ENCODE measurements around the gene USP49. TPM values are rescaled to one million over a fixed set of nuclear protein-coding genes. Genes with fewer than 3 reads are reported as not detected.

Gene USP49
- total and polyA plus RNA-seq, 2 of the 13 experiments (the other 11 are each of a cell fraction or from before 2014, with no cell fraction given) = 2.9 to 4.3 TPM

DNA sequence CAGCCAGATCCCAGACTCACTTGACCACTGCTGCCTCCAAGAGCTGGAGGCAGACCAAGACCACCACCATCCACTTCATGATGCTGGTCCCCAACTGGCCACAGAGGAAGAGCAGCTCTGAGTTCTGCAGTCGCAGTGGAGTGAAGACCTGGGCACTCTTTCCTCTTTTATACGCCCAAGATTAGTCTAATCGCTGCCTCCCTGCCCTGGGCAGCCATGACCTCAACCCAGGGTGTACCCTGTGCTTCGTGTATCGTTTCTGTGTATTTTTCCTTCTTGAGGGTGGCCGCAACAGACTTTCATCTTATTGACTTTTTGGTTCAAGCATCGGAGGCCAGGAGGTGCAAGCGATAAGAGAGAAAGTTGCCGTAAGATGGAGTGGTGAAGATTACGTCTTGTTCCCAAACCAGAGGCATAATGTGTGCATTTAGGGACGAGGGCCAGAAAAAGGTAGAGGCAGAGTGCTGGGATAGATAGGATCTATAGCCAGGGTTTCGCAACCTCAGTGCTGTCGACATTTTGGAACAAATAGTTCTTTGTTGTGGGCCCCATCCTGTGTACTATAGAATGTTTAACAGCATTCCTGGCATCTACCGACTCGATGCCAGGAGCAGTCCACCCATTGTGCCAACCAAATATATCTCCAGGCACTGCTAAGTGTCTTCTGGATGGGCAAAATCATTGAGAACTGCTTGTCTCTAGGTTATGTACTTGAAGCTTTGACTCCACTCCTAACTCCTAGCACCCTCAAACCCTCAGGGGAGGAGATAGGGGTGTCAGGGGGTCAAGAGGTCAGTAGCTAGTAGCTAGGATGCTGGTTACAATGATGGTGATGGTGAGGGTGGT, 147.7 kb downstream of the USP49 start, which contains the start of gene PGC (continued):
- TF ChIP-seq CEBPB (IDR thresholded peaks at IDR 0.05; ENCODE audit: borderline replicate concordance, low read depth, low read length) = peak; percentile 99
- TF ChIP-seq, protein P1, sequence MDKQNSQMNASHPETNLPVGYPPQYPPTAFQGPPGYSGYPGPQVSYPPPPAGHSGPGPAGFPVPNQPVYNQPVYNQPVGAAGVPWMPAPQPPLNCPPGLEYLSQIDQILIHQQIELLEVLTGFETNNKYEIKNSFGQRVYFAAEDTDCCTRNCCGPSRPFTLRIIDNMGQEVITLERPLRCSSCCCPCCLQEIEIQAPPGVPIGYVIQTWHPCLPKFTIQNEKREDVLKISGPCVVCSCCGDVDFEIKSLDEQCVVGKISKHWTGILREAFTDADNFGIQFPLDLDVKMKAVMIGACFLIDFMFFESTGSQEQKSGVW (CRISPR knock-in tag; IDR thresholded peaks at IDR 0.05; ENCODE audit: borderline replicate concordance) = no peak
- no peak for TF ChIP-seq ZNF207 (IDR thresholded peaks at IDR 0.05; ENCODE audit: borderline replicate concordance)
- TF ChIP-seq, protein P2, sequence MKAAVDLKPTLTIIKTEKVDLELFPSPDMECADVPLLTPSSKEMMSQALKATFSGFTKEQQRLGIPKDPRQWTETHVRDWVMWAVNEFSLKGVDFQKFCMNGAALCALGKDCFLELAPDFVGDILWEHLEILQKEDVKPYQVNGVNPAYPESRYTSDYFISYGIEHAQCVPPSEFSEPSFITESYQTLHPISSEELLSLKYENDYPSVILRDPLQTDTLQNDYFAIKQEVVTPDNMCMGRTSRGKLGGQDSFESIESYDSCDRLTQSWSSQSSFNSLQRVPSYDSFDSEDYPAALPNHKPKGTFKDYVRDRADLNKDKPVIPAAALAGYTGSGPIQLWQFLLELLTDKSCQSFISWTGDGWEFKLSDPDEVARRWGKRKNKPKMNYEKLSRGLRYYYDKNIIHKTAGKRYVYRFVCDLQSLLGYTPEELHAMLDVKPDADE (CRISPR knock-in tag; IDR thresholded peaks at IDR 0.05) = no peak
- TF ChIP-seq, protein P3, sequence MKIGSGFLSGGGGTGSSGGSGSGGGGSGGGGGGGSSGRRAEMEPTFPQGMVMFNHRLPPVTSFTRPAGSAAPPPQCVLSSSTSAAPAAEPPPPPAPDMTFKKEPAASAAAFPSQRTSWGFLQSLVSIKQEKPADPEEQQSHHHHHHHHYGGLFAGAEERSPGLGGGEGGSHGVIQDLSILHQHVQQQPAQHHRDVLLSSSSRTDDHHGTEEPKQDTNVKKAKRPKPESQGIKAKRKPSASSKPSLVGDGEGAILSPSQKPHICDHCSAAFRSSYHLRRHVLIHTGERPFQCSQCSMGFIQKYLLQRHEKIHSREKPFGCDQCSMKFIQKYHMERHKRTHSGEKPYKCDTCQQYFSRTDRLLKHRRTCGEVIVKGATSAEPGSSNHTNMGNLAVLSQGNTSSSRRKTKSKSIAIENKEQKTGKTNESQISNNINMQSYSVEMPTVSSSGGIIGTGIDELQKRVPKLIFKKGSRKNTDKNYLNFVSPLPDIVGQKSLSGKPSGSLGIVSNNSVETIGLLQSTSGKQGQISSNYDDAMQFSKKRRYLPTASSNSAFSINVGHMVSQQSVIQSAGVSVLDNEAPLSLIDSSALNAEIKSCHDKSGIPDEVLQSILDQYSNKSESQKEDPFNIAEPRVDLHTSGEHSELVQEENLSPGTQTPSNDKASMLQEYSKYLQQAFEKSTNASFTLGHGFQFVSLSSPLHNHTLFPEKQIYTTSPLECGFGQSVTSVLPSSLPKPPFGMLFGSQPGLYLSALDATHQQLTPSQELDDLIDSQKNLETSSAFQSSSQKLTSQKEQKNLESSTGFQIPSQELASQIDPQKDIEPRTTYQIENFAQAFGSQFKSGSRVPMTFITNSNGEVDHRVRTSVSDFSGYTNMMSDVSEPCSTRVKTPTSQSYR (CRISPR knock-in tag; IDR thresholded peaks at IDR 0.05; ENCODE audit: borderline replicate concordance) = peak; percentile 63; the same call in 1 of the 2 replicates
- TF ChIP-seq, protein P4, sequence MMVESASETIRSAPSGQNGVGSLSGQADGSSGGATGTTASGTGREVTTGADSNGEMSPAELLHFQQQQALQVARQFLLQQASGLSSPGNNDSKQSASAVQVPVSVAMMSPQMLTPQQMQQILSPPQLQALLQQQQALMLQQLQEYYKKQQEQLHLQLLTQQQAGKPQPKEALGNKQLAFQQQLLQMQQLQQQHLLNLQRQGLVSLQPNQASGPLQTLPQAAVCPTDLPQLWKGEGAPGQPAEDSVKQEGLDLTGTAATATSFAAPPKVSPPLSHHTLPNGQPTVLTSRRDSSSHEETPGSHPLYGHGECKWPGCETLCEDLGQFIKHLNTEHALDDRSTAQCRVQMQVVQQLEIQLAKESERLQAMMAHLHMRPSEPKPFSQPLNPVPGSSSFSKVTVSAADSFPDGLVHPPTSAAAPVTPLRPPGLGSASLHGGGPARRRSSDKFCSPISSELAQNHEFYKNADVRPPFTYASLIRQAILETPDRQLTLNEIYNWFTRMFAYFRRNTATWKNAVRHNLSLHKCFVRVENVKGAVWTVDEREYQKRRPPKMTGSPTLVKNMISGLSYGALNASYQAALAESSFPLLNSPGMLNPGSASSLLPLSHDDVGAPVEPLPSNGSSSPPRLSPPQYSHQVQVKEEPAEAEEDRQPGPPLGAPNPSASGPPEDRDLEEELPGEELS (CRISPR knock-in tag; IDR thresholded peaks at IDR 0.05) = peak; percentile 96
- no peak for TF ChIP-seq ZNF879 (CRISPR knock-in tag; IDR thresholded peaks at IDR 0.05)
- TF ChIP-seq, protein P5, sequence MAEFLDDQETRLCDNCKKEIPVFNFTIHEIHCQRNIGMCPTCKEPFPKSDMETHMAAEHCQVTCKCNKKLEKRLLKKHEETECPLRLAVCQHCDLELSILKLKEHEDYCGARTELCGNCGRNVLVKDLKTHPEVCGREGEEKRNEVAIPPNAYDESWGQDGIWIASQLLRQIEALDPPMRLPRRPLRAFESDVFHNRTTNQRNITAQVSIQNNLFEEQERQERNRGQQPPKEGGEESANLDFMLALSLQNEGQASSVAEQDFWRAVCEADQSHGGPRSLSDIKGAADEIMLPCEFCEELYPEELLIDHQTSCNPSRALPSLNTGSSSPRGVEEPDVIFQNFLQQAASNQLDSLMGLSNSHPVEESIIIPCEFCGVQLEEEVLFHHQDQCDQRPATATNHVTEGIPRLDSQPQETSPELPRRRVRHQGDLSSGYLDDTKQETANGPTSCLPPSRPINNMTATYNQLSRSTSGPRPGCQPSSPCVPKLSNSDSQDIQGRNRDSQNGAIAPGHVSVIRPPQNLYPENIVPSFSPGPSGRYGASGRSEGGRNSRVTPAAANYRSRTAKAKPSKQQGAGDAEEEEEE (CRISPR knock-in tag; IDR thresholded peaks at IDR 0.05; ENCODE audit: borderline replicate concordance) = no peak
- peak; percentile 48; the same call in 1 of the 2 replicates for TF ChIP-seq MIER3 (CRISPR knock-in tag; IDR thresholded peaks at IDR 0.05; ENCODE audit: borderline replicate concordance)
- TF ChIP-seq ZNF30 (CRISPR knock-in tag; IDR thresholded peaks at IDR 0.05) = no peak
- no peak for TF ChIP-seq ZKSCAN1 (IDR thresholded peaks at IDR 0.05; ENCODE audit: low read length)
- peak; percentile 91 for TF ChIP-seq ZNF543 (CRISPR knock-in tag; IDR thresholded peaks at IDR 0.05)
- peak; percentile 86 for TF ChIP-seq ZNF263 (CRISPR knock-in tag; IDR thresholded peaks at IDR 0.05)
- TF ChIP-seq, protein P6, sequence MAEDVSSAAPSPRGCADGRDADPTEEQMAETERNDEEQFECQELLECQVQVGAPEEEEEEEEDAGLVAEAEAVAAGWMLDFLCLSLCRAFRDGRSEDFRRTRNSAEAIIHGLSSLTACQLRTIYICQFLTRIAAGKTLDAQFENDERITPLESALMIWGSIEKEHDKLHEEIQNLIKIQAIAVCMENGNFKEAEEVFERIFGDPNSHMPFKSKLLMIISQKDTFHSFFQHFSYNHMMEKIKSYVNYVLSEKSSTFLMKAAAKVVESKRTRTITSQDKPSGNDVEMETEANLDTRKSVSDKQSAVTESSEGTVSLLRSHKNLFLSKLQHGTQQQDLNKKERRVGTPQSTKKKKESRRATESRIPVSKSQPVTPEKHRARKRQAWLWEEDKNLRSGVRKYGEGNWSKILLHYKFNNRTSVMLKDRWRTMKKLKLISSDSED (CRISPR knock-in tag; IDR thresholded peaks at IDR 0.05) = no peak
- no peak; the same call in 1 of the 2 replicates for TF ChIP-seq ZBTB8A (CRISPR knock-in tag; IDR thresholded peaks at IDR 0.05; ENCODE audit: borderline replicate concordance, low read depth)
- 0 out of 2 replicates have a peak, but pooled peaks have one; percentile 59 for TF ChIP-seq ZNF570 (CRISPR knock-in tag; IDR thresholded peaks at IDR 0.05; ENCODE audit: borderline replicate concordance)
- no peak for TF ChIP-seq ZNF569 (CRISPR knock-in tag; IDR thresholded peaks at IDR 0.05; ENCODE audit: borderline replicate concordance)
- peak; percentile 79 for TF ChIP-seq TARDBP (CRISPR knock-in tag; IDR thresholded peaks at IDR 0.05)
